ENCODE results near the gene TAF6. TPM values are rescaled to one million over a fixed set of nuclear protein-coding genes. Genes with fewer than 3 reads are reported as not detected.

Gene TAF6
- total and polyA plus RNA-seq, 9 of the 15 experiments (the other 6 are each of a cell fraction or from before 2014, with no cell fraction given): 0.78 to 78.7 (median 21.3) TPM

DNA sequence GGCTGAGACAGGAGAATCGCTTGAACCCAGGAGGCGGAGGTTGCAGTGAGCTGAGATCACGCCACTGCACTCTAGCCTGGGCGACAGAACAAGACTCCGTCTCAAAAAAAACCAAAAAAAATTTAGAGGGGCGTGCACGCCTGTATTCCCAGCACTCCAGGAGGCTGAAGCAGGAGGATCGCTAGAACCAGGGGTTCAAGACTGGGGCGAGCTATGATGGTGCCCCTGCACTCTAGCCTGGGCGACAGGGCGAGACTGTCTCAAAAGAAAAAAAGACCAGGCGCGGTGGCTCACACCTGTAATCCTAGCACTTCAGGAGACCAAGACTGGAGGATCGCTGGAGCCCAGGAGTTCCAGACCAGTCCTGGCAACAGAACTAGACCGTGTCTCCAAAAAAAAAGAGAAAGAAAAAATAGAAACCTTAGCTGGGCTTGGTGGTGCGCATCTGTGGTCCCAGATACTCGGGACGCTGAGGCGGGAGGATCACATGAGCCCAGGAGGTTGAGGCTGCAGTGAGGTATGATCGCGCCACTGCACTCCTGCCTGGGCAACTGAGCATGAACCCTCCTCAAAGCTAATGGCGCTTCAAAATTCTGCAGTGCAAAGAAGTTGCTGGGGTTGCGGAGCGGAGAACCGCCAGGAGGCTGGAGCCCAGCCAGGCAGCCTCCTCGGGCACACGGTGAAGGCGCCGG lies 7.2 kb upstream of the TAF6 start (continued):
- TF ChIP-seq, protein P1, sequence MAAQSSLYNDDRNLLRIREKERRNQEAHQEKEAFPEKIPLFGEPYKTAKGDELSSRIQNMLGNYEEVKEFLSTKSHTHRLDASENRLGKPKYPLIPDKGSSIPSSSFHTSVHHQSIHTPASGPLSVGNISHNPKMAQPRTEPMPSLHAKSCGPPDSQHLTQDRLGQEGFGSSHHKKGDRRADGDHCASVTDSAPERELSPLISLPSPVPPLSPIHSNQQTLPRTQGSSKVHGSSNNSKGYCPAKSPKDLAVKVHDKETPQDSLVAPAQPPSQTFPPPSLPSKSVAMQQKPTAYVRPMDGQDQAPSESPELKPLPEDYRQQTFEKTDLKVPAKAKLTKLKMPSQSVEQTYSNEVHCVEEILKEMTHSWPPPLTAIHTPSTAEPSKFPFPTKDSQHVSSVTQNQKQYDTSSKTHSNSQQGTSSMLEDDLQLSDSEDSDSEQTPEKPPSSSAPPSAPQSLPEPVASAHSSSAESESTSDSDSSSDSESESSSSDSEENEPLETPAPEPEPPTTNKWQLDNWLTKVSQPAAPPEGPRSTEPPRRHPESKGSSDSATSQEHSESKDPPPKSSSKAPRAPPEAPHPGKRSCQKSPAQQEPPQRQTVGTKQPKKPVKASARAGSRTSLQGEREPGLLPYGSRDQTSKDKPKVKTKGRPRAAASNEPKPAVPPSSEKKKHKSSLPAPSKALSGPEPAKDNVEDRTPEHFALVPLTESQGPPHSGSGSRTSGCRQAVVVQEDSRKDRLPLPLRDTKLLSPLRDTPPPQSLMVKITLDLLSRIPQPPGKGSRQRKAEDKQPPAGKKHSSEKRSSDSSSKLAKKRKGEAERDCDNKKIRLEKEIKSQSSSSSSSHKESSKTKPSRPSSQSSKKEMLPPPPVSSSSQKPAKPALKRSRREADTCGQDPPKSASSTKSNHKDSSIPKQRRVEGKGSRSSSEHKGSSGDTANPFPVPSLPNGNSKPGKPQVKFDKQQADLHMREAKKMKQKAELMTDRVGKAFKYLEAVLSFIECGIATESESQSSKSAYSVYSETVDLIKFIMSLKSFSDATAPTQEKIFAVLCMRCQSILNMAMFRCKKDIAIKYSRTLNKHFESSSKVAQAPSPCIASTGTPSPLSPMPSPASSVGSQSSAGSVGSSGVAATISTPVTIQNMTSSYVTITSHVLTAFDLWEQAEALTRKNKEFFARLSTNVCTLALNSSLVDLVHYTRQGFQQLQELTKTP (IDR thresholded peaks at IDR 0.05; ENCODE audit: low read depth in 1 of 2, partially characterized antibody in 2 of 2): peak in 1 of 2 experiments; percentile 20
- TF ChIP-seq KAT2B (IDR thresholded peaks at IDR 0.05; ENCODE audit: low read depth, low read length): no peak
- no peak for TF ChIP-seq KLF10 (CRISPR knock-in tag; IDR thresholded peaks at IDR 0.05)
- TF ChIP-seq ZNF184 (CRISPR knock-in tag; IDR thresholded peaks at IDR 0.05): no peak
- TF ChIP-seq FOXK2 (conservative IDR thresholded peaks at IDR 0.05 in 1 of 2, IDR thresholded peaks at IDR 0.05 in 1 of 2; ENCODE audit: low read depth in 2 of 2): no peak
- peak in 1 of 2 experiments; percentile 65 for TF ChIP-seq E2F6 (IDR thresholded peaks at IDR 0.05; ENCODE audit: borderline replicate concordance in 1 of 2, extremely low read depth in 1 of 2, insufficient read depth in 1 of 2, insufficient read length in 1 of 2, low read depth in 1 of 2, low read length in 1 of 2, poor library complexity in 1 of 2, severe bottlenecking in 1 of 2)
- TF ChIP-seq JUND (IDR thresholded peaks at IDR 0.05; ENCODE audit: borderline replicate concordance, low read depth, low read length): no peak
- TF ChIP-seq JUND (tag; IDR thresholded peaks at IDR 0.05; ENCODE audit: borderline replicate concordance, low read depth, low read length): 0 out of 3 replicates have a peak, but pooled peaks have one; percentile 47
- TF ChIP-seq ZNF444 (CRISPR knock-in tag; IDR thresholded peaks at IDR 0.05): no peak
- TF ChIP-seq GTF2E2 (tag; IDR thresholded peaks at IDR 0.05): no peak
- TF ChIP-seq ZNF316 (IDR thresholded peaks at IDR 0.05): no peak
- TF ChIP-seq, protein P2, sequence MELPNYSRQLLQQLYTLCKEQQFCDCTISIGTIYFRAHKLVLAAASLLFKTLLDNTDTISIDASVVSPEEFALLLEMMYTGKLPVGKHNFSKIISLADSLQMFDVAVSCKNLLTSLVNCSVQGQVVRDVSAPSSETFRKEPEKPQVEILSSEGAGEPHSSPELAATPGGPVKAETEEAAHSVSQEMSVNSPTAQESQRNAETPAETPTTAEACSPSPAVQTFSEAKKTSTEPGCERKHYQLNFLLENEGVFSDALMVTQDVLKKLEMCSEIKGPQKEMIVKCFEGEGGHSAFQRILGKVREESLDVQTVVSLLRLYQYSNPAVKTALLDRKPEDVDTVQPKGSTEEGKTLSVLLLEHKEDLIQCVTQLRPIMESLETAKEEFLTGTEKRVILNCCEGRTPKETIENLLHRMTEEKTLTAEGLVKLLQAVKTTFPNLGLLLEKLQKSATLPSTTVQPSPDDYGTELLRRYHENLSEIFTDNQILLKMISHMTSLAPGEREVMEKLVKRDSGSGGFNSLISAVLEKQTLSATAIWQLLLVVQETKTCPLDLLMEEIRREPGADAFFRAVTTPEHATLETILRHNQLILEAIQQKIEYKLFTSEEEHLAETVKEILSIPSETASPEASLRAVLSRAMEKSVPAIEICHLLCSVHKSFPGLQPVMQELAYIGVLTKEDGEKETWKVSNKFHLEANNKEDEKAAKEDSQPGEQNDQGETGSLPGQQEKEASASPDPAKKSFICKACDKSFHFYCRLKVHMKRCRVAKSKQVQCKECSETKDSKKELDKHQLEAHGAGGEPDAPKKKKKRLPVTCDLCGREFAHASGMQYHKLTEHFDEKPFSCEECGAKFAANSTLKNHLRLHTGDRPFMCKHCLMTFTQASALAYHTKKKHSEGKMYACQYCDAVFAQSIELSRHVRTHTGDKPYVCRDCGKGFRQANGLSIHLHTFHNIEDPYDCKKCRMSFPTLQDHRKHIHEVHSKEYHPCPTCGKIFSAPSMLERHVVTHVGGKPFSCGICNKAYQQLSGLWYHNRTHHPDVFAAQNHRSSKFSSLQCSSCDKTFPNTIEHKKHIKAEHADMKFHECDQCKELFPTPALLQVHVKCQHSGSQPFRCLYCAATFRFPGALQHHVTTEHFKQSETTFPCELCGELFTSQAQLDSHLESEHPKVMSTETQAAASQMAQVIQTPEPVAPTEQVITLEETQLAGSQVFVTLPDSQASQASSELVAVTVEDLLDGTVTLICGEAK (IDR thresholded peaks at IDR 0.05): 0 out of 2 replicates have a peak, but pooled peaks have one; percentile 7
- TF ChIP-seq, protein P2 (CRISPR knock-in tag; IDR thresholded peaks at IDR 0.05): no peak

All from K562 (cell line).